H9 (cell line): ENCODE data around the gene SORCS2. TPM values are rescaled to one million over a fixed set of nuclear protein-coding genes. Genes with fewer than 3 reads are reported as not detected.

Experiments used
- DNase-seq: peaks from one replicate; pipeline ENCODE4 v3.0.0-alpha.2; 2017
- H2AFZ ChIP-seq: one replicate; pipeline ENCODE4 v1.6.1; 2013; ENCODE audit warnings: mild to moderate bottlenecking, low read length, control low read depth, moderate library complexity
- H2AK5ac ChIP-seq: 2 replicates; pipeline ENCODE4 v1.6.1; 2013; ENCODE audit warnings: low read length, control low read depth, mixed read lengths; ENCODE audit not compliant: insufficient read length
- H2BK120ac ChIP-seq: one replicate; pipeline ENCODE4 v1.6.1; 2013; ENCODE audit warnings: low read depth, mild to moderate bottlenecking, low read length, control low read depth, inconsistent platforms; ENCODE audit not compliant: poor library complexity, severe bottlenecking
- H2BK12ac ChIP-seq: 2 replicates; pipeline ENCODE4 v1.6.1; 2013; ENCODE audit warnings: low read length, control low read depth, mixed read lengths, low read depth; ENCODE audit not compliant: insufficient read length
- H2BK15ac ChIP-seq: 2 replicates; pipeline ENCODE4 v1.6.1; 2013; ENCODE audit warnings: low read depth, low read length, control low read depth
- H2BK20ac ChIP-seq: one replicate; pipeline ENCODE4 v1.6.1; 2013; ENCODE audit warnings: low read depth, mild to moderate bottlenecking, low read length, control low read depth, inconsistent platforms; ENCODE audit not compliant: poor library complexity, severe bottlenecking
- H2BK5ac ChIP-seq: 2 replicates; pipeline ENCODE4 v1.6.1; 2013; ENCODE audit warnings: low read length, control low read depth, mixed read lengths; ENCODE audit not compliant: insufficient read length
- H3K14ac ChIP-seq: 2 replicates; pipeline ENCODE4 v1.6.1; 2013; ENCODE audit warnings: low read length, control low read depth; ENCODE audit not compliant: insufficient read depth
- H3K18ac ChIP-seq: 2 replicates; pipeline ENCODE4 v1.6.1; 2013; ENCODE audit warnings: low read depth, mild to moderate bottlenecking, mixed read lengths, low read length, control low read depth; ENCODE audit not compliant: insufficient read length
- H3K23ac ChIP-seq: 2 replicates; pipeline ENCODE4 v1.6.1; 2013; ENCODE audit warnings: low read length, control low read depth, mixed read lengths, low read depth; ENCODE audit not compliant: insufficient read length
- H3K23me2 ChIP-seq: 2 replicates; pipeline ENCODE4 v1.6.1; 2013; ENCODE audit warnings: low read depth, mild to moderate bottlenecking, mixed read lengths, low read length, control low read depth; ENCODE audit not compliant: insufficient read length, poor library complexity, severe bottlenecking
- H3K27ac ChIP-seq: 2 replicates; pipeline ENCODE4 v1.5.1; 2013; ENCODE audit warnings: low read length, control low read depth, mixed read lengths, low read depth; ENCODE audit not compliant: insufficient read length
- H3K27me3 ChIP-seq: 2 replicates; pipeline ENCODE4 v1.6.1; 2013; ENCODE audit warnings: low read length, control low read depth, inconsistent platforms; ENCODE audit not compliant: insufficient read depth
- H3K4ac ChIP-seq: 2 replicates; pipeline ENCODE4 v1.6.1; 2013; ENCODE audit warnings: low read depth, mild to moderate bottlenecking, control low read depth, inconsistent platforms, low read length, moderate library complexity
- H3K4me1 ChIP-seq: 2 replicates; pipeline ENCODE4 v1.6.1; 2013; ENCODE audit warnings: low read length, control low read depth, inconsistent platforms; ENCODE audit not compliant: insufficient read depth
- H3K4me2 ChIP-seq: 2 replicates; pipeline ENCODE4 v1.6.1; 2013; ENCODE audit warnings: low read length, control low read depth, mixed read lengths; ENCODE audit not compliant: insufficient read length, insufficient read depth
- H3K56ac ChIP-seq: 2 replicates; pipeline ENCODE4 v1.6.1; 2013; ENCODE audit warnings: low read depth, mild to moderate bottlenecking, mixed read lengths, low read length, control low read depth; ENCODE audit not compliant: insufficient read length
- H3K79me1 ChIP-seq: 2 replicates; pipeline ENCODE4 v1.6.1; 2013; ENCODE audit warnings: low read depth, mild to moderate bottlenecking, moderate library complexity, low read length, control low read depth, inconsistent platforms; ENCODE audit not compliant: insufficient read depth, poor library complexity, severe bottlenecking
- H3K79me2 ChIP-seq: 2 replicates; pipeline ENCODE4 v1.6.1; 2013; ENCODE audit warnings: low read length, control low read depth, inconsistent platforms; ENCODE audit not compliant: insufficient read depth
- H3K9ac ChIP-seq: 2 replicates; pipeline ENCODE4 v1.6.1; 2013; ENCODE audit warnings: low read length, control low read depth, mixed read lengths; ENCODE audit not compliant: insufficient read length; ENCODE audit errors: extremely low read depth
- H3K9me3 ChIP-seq: one replicate; pipeline ENCODE4 v1.6.1; 2013; ENCODE audit warnings: low read depth, low read length, inconsistent platforms; ENCODE audit not compliant: control insufficient read depth
- H3T11ph ChIP-seq: one replicate; pipeline ENCODE4 v1.6.1; 2013; ENCODE audit warnings: mild to moderate bottlenecking, low read length, control low read depth, inconsistent platforms
- H4K20me1 ChIP-seq: one replicate; pipeline ENCODE4 v1.6.1; 2013; ENCODE audit not compliant: control insufficient read depth, insufficient read length, insufficient read depth
- H4K5ac ChIP-seq: 2 replicates; pipeline ENCODE4 v1.6.1; 2013; ENCODE audit warnings: low read depth, mild to moderate bottlenecking, mixed read lengths, low read length, control low read depth; ENCODE audit not compliant: insufficient read length
- H4K8ac ChIP-seq: replicated peaks from 2 replicates; pipeline ENCODE4 v1.6.1; 2013; ENCODE audit warnings: low read length, control low read depth, mixed read lengths, low read depth; ENCODE audit not compliant: insufficient read length
- H4K91ac ChIP-seq: 2 replicates; pipeline ENCODE4 v1.6.1; 2013; ENCODE audit warnings: low read depth, mild to moderate bottlenecking, moderate library complexity, mixed read lengths, low read length, control low read depth; ENCODE audit not compliant: insufficient read length
- H3K27ac Mint-ChIP-seq, 3 experiments: 2 replicates in 2 of 3; 3 replicates in 1 of 3; pipeline ENCODE4 v1.8.0; 2020 to 2021; ENCODE audit warnings: mixed read lengths in 3 of 3, mild to moderate bottlenecking in 1 of 3, moderate library complexity in 1 of 3
- H3K27me3 Mint-ChIP-seq: 2 replicates; pipeline ENCODE4 v1.8.0; 2021; ENCODE audit warnings: low read depth, mild to moderate bottlenecking, moderate library complexity, mixed read lengths
- H3K36me3 Mint-ChIP-seq, 3 experiments: 2 replicates in 2 of 3; 3 replicates in 1 of 3; pipeline ENCODE4 v1.8.0; 2020 to 2021; ENCODE audit warnings: low read depth in 3 of 3, mixed read lengths in 3 of 3; ENCODE audit not compliant: insufficient read depth in 1 of 3
- H3K4me1 Mint-ChIP-seq, 2 experiments: 2 replicates each; pipeline ENCODE4 v1.8.0; 2020; ENCODE audit warnings: mixed read lengths in 2 of 2
- H3K4me3 Mint-ChIP-seq, 2 experiments: 2 replicates in 1 of 2; 3 replicates in 1 of 2; pipeline ENCODE4 v1.8.0; 2020 to 2021; ENCODE audit warnings: mild to moderate bottlenecking in 2 of 2, mixed read lengths in 2 of 2, moderate library complexity in 1 of 2
- H3K9me3 Mint-ChIP-seq, 2 experiments: 2 replicates in 1 of 2; 3 replicates in 1 of 2; pipeline ENCODE4 v1.8.0; 2020; ENCODE audit warnings: mild to moderate bottlenecking in 2 of 2, mixed read lengths in 2 of 2, moderate library complexity in 1 of 2
- CTCF ChIP-seq: fragments of 200-600 bp; sonication (generic); conservative IDR thresholded peaks from 3 replicates; pipeline ENCODE4 v1.8.0; 2021; ENCODE audit warnings: antibody characterized with exemption, mild to moderate bottlenecking
- WGBS: extraction: QIAGEN DNeasy Blood & Tissue Kit; methylation state at CpG from one replicate; pipeline ENCODE4 v1.1.7; 2013; ENCODE audit warnings: missing lambda C conversion rate, low lambda C conversion rate, mixed read lengths; ENCODE audit not compliant: insufficient read length; ENCODE audit errors: extremely low coverage; 5-methylcytosine and 5-hydroxymethylcytosine counted together
- total RNA-seq: library from RNA; stranded (reverse); gene quantifications from 2 replicates; pipeline ENCODE4 v1.2.1, GENCODE V29; 2021

SORCS2 gene
- total RNA-seq, 1 experiment from 2014 or later = 0.57 TPM

- Mint-ChIP-seq H3K36me3 (no peaks in the 10 kb centered on the region; a peak in 1 of 7 replicates), H3K27me3 (peaks cover 45% of the 10 kb centered on the region), H3K4me3 (no peak overlapping the region), H3K4me1 (peaks cover 40 to 72% of the 10 kb centered on the region in 2 experiments), H3K9me3 (no peaks in the 10 kb centered on the region; a peak in 2 of 5 replicates), H3K27ac (no peak overlapping the region)
- no peak overlapping the region for H3K14ac ChIP-seq
- H3K79me1 ChIP-seq = no peaks in the 10 kb centered on the region
- no peak overlapping the region for H2BK120ac ChIP-seq
- no peak overlapping the region for H2BK15ac ChIP-seq
- H2AFZ ChIP-seq = no peak overlapping the region
- peaks cover 11% of the 10 kb centered on the region; the same call in 1 of the 2 replicates for H3K27me3 ChIP-seq
- no peak overlapping the region for H2BK20ac ChIP-seq
- H3T11ph ChIP-seq = no peak overlapping the region
- H3K9me3 ChIP-seq = no peaks in the 10 kb centered on the region
- no CpG with 5 or more reads among the region's 20 CpGs for WGBS
- no peak overlapping the region for H3K18ac ChIP-seq
- no peak overlapping the region for H2AK5ac ChIP-seq
- no peak overlapping the region for H3K56ac ChIP-seq
- H2BK12ac ChIP-seq = no peak overlapping the region
- no peaks in the 10 kb centered on the region; the same call in 1 of the 2 replicates for H3K4me1 ChIP-seq
- no peaks in the 10 kb centered on the region for H3K79me2 ChIP-seq
- H2BK5ac ChIP-seq = no peak overlapping the region
- DNase-seq = peak; percentile 22
- H3K23me2 ChIP-seq = no peaks in the 10 kb centered on the region
- no peak overlapping the region for H3K9ac ChIP-seq
- H3K27ac ChIP-seq = no peak overlapping the region
- no peak overlapping the region for H3K4ac ChIP-seq
- H3K23ac ChIP-seq = no peak overlapping the region
- H4K91ac ChIP-seq = no peak overlapping the region
- H4K5ac ChIP-seq = no peak overlapping the region
- TF ChIP-seq CTCF = no peak
- H4K20me1 ChIP-seq = no peaks in the 10 kb centered on the region
- no peak overlapping the region for H4K8ac ChIP-seq
- no peak overlapping the region for H3K4me2 ChIP-seq
These were observed 6.2 kb downstream of the SORCS2 start for GRCh38 chr4:7198440-7199128.
